T47D (cell line): ENCODE measurements around the gene ZNF174.
A peak's percentile ranks its signal among the peaks of the same experiment; 100 is the strongest.

ENCODE experiments used
- DNase-seq, 2 experiments: peaks; one replicate each; pipeline versions ENCODE4 v3.0.0 to v3.0.0-alpha.2; 2011 to 2012; ENCODE audit warnings: low read depth in 1 of 2, low spot score in 1 of 2
- JUND ChIP-seq: IDR thresholded peaks from 2 replicates; pipeline ENCODE4 v1.6.1; 2012; ENCODE audit warnings: low read depth
- in situ Hi-C: cut with HindIII; loops from 2 replicates; pipeline ENCODE4 v1.10.0; 2016; ENCODE audit warnings: low sequenced_read_pairs, low pct_unique_long_range_greater_than_20kb

Gene ZNF174

DNA sequence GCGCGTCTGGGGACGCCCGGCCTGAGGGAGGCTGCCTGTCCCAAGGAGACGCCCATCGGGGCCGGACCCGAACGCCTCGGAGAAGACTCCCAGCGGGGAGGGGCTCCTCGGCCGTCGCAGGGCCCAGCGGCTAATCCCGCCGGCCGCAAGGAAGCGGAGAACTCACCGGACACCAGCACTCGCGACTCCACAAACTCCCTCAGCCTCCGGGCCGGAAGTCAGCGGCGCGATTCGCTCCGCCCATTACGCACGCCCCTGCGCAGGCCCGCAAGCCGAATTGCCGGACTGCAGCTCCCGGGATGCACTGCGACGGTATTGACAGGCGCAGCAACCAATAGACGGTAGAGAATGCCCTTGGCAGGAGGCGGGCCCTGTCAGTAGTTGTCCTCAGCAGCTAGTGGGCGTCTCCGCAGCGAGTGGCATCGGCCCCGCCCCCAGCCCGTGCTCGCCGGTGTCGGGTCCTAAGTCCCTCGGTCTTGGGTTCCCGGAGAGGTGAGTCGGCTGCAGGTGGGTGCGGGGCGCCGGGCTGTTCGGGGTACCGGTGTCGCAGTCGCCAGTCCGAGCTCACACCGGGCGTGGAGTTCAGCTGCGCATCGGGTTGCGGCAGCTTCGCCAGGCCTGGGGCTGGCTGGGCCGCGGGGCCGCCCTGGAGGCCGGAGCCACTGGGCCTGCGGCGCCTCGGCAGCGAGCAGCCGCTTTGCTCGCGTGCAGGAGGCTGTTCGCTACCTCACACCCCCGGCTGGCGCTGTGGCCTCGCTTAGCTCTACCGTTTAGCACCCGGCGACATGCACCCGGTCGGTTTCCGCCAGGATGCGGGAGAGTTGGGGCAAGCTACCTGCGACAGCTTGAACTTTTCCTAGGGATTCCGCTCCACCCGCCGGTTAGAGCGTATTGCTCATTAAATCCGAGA lies at the start of gene ZNF174, which contains the start of gene ZSCAN32:
ZNF174 (plus strand) TSS at position 437 of the 910 bp plus-strand sequence. CDS start 790 bp downstream, outside the sequence.
ZSCAN32 (minus strand) TSS at position 226 of the 910 bp plus-strand sequence. CDS start 3,447 bp downstream, outside the sequence.
- TF ChIP-seq JUND: no peak
- in situ Hi-C loops: no loop called here
- DNase-seq: peak; percentile 99

DNA sequence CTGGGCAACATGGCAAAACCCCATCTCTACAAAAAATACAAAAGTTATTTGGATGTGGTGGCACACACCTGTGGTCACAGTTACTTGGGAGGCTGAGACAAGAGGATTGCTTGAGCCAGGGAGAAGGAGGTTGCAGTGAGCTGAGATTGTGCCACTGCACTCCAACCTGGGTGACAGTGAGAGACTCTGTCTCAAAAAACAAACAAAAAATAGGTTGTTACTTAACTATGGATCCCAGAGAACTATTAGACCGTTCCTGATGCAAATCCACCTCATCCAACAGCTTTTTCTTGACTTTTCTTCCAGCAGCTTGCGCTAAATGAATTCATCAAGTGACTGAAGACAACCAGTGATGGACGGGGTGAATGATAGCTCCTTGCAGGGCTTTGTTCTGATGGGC lies 45.4 kb upstream of the ZNF174 start, which contains the start of gene OR2C1:
OR2C1 (plus strand) TSS at position 301 of the 400 bp plus-strand sequence; CDS start at position 353, 52 bp downstream.
- DNase-seq: no peak
- in situ Hi-C loops: no loop called here
- TF ChIP-seq JUND: no peak

DNA sequence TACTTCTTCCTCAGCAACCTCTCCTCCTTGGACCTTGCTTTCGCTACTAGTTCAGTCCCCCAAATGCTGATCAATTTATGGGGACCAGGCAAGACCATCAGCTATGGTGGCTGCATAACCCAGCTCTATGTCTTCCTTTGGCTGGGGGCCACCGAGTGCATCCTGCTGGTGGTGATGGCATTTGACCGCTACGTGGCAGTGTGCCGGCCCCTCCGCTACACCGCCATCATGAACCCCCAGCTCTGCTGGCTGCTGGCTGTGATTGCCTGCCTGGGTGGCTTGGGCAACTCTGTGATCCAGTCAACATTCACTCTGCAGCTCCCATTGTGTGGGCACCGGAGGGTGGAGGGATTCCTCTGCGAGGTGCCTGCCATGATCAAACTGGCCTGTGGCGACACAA lies 44.9 kb upstream of the ZNF174 start:
- in situ Hi-C loops: no loop called here
- DNase-seq: no peak
- TF ChIP-seq JUND: no peak

DNA sequence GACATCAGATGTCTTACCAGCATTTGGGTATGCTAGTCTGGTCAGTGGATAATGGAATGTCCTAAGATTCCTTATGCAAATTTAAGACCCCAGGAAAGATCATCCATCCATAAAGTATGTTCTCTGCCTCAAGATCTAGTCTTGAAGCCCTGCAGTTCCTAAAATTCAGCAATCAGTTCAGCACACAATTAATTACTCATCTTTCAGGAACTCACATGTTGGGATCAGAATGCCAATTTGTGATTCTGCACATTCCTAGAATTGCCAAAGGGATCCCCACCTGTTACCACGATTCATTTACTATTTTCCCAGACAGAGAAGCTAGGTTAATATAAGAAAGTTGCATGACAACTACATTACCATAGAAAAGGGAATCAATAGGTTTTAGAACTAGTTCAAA lies 42.1 kb upstream of the ZNF174 start:
- TF ChIP-seq JUND: no peak
- no peak for DNase-seq
- in situ Hi-C loops: no loop called here

DNA sequence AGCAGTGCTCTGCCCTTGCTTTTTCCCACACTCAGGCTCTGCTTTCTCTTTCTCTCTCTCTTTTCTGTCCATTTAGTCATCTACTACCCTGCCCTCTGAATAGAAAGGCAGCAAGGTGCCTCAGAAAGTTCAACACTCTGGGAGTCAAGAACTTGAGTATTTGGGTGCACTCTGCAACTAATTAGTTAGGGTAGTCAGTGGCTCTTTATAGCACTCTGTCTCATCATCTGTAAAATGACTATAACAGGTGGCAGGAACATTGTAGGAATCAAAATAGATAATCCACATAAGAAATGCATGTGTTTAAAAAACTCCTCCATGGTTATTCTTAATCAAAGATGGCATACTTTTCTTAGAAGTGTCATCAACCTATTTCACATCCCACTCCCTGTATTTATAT lies 38.1 kb upstream of the ZNF174 start:
- DNase-seq: no peak

DNA sequence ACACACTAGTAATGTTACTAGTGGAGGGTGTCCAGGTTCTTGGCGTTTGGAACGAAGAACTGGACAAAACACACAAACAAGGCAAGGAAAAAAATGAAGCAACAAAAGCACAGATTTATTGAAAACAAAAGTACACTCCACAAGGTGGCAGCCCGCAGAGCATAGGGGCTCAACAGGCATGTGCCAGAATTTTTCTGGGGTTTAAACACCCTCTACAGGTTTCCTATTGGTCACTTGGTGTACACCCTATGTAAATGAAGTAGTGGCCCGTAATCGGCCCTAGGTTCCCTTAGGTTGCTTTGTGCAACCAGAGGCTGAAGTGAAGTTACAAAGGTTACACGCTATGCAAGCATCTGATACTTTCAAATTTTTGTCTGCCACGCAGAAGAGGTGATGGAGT lies 37.2 kb upstream of the ZNF174 start:
- DNase-seq: peak in 1 of 2 experiments; percentile 37
- in situ Hi-C loops: no loop called here

More for the DNA sequence above, 38.1 kb upstream of the ZNF174 start:
- in situ Hi-C loops: no loop called here
- TF ChIP-seq JUND: no peak

DNA sequence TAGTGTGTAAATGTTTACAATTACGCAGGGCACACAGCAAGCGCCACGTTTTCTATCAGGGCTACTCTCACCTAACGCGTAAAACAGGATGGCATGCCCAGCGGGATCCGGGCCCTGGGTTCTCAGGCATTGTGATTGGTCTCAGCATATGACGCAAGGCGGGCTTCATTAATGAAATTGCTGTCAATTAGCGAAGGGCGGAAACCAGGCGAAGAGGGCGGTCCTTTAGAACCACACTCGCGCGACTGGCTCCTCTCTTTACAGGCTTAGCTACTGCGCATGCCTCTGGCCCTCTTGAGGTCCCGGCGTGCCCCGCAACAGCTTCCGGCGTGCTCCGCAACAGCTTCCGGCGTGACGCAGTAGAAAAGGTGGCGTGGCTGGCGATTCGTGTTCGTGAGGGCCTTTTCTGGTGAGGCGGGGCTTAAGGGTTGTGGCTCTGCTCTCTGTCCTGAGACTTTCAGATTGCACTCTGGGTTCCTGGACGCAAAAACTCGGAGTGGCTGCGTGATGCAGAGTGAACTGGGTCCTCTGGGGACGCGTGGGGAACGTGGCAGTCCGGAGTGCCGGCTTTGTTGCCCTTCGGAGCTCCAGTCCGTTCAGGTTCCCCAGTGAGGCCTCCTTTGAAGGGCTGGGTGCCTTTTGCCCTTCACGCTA lies 36.1 kb upstream of the ZNF174 start:
- DNase-seq: peak; percentile 90 to 100
- TF ChIP-seq JUND: no peak
- in situ Hi-C loops: no loop called here

More for the DNA sequence above, 37.2 kb upstream of the ZNF174 start:
- no peak for TF ChIP-seq JUND

DNA sequence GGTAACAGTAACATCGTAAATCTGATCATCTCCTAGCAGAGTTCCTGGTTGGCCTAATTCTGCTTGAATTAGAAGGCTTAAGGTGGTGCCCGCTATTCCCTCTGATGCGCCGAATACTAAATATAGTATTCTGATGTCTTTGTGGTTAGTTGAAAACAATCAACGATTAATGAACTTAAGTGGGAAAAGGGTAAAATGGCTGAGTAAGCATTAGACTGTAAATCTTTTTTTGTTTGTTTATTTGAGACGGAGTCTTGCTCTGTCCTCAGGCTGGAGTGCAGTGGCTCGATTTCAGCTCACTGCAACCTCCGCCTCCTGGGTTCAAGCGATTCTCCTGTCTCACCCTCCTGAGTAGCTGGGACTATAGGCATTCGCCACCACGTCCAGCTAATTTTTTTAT lies 31.9 kb upstream of the ZNF174 start:
- in situ Hi-C loops: no loop called here
- no peak for DNase-seq
- no peak for TF ChIP-seq JUND

DNA sequence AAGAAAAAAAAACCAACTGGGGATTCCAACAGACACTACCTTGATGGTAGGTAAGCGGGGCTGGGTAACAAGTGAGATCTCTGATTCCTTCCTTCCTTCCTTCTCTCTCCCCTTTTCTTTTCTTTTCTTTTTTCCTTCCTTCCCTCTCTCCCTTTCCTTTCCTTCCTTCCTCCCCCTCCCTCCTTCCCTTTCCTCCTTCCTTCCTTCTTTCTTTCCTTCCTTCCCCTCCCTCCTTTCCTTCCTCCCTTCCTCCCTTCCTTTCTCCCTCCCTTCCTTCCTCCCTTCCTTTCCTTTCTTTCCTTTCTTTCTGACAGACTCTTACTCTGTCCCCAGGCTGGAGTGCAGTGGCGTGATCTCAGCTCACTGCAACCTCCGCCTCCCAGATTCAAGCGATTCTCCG lies 25.3 kb upstream of the ZNF174 start:
- TF ChIP-seq JUND: no peak
- DNase-seq: no peak
- in situ Hi-C loops: no loop called here

DNA sequence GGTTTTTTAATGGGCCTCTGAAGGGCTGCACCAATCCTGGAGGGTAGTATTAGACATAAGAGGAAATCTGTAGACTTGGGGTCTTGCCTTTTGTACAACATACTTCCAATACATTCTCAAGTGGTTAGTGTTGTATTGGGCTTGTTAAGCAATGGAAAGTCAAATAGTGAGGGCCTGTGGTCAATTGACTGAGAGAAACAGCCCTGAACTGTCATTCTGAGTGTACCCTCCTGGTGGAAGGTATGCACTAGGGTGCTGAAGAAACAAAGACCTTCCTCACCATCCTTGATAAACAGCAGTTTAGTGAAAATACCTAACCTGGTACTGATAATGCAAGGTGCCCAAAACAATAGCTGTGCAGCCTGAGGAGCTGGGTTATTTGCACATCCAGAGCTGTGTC lies 23.1 kb upstream of the ZNF174 start:
- TF ChIP-seq JUND: no peak
- in situ Hi-C loops: no loop called here
- DNase-seq: no peak

DNA sequence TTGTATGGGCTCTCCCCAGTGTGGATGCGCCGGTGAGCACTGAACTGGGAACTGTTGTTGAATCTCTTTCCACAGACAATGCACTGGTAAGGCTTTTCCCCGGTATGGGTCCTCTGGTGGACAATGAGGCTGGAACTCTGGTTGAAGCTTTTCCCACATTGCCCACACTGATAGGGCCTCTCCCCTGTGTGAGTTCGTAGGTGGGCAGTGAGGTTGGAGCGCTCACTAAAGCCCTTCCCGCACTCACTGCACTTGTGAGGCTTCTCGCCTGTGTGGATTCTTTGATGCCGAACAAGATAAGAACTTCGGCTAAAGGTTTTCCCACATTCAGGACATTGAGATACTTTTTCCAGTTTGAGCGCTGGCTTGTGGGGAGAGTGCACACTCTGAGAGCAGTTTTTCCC lies 18.0 kb upstream of the ZNF174 start:
- DNase-seq: peak in 1 of 2 experiments; percentile 22
- TF ChIP-seq JUND: no peak
- in situ Hi-C loops: no loop called here

DNA sequence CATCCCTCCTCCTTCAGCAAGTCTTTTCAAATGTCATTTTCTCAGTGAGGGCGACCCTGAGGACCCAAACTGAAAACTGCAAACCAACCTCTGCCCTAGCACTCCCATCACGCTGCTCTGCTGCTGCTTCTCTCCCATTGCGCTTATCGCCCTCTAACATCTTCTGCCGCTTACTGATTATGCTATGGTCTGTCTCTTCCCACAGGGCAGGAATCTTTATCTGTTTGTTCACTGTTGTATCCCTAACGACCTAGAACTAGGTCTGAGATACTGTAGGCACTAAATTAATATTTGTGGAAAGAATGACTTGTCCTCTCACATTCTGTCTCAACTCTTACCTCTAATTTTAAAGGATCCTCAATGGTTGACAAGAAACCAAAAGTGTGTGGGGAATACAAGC lies 12.7 kb upstream of the ZNF174 start:
- in situ Hi-C loops: no loop called here
- DNase-seq: no peak
- TF ChIP-seq JUND: no peak
